NCI-H2171 treated with DMSO at 0.1 percent for 48 hours (cell line): ENCODE measurements around the gene TRHDE.
A peak's percentile ranks its signal among the peaks of the same experiment; 100 is the strongest.

Source experiments
- DNase-seq: peaks from one replicate; lab custom pipeline; 2025; lab: John Stamatoyannopoulos, UW

Gene TRHDE

GRCh38 chr12:72272091-72272661 is at the start of gene TRHDE:
Gene TRHDE (plus strand): TSS chr12:72272370. CDS start chr12:72272644, 274 bp downstream.
- peak; percentile 70 for DNase-seq

DNA sequence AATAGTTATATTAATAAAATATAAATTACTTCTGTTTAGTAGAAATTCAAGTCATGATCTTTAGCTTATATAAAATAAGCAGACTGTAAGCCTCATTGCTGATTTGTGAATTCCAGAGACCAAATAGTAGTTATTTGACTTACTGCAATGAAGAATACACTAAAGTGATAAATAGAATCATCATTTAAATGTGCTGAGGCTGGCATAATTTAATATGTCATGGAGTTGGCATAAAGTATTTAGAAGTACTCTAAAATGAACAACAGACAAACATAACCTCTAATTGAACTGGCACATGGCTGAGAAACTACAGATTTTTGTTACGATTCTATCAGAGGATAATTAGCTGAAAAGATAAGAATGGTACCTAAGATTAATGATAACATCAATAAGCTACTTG is 45.7 kb upstream of the TRHDE start:
- DNase-seq, result no peak

- no peak for DNase-seq
Measured at GRCh38 chr12:72228424-72228823, 43.7 kb upstream of the TRHDE start.

- DNase-seq, result no peak
Measured at GRCh38 chr12:72230589-72230988, 41.6 kb upstream of the TRHDE start.

DNA sequence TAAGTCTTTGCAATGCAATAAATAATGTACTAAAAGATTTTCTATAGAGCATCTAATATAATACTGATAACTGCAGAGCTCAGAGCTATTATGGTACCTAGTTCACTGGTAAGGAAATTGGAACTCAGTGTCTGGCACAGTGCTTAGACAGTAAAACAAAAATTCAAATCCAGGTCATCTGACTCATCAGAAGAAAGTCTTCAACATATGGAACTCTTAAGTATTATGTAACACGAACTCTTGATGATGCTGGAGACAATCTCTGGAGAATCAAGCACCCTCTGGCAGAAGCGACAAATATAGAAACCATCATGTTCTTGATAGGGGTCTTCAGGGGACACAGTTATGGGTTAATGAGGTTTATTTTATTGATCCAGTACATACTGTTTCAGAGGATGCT is 37.3 kb upstream of the TRHDE start:
- DNase-seq, result peak; percentile 89

DNA sequence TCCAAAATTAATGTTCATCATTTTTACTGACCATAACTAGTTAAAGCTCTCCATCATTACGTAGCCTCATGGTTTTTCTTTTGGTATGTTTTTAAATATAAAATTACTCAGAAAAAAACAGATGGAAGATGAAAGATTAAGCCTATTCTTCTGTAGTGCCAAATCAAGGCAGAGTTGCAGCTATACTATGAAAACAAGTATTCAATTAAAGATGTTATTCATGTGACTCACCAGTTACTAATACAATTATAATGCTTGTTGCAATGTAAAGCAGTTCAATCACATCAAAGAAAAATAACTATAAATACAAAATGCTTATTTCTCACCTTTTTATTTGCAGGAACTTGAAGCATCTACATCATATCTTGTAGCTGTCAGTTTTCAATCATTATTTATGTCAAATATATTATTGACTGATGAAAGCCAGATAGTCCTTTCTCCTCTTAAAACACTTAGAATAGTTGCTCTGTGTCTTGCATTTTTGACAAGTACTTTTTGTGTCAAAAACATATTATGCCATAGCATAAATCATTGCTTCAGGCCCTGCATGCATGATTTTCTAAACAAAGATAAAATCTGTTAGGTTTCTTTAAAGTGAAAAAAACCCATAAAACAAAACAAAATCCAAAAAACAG is 36.0 kb upstream of the TRHDE start:
- no peak for DNase-seq

DNA sequence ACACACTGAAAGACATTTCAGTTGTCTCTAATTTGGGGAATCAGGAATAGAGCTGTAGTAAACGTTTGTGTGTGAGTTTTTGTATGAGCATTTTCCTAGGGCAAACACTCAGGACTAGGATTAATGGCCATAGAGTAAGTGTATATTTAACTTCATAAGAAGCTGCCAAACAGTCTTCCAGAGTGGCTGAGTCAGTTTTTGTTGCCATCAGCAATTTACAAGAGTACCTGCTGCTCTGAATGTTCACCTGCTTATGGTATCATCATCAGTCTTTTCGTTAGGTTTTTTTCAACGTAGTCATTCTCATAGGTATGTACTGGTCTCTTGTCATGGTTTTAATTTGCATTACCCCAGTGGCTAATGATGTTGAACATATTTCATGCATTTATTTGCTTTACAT is 30.6 kb upstream of the TRHDE start:
- DNase-seq, result no peak

DNA sequence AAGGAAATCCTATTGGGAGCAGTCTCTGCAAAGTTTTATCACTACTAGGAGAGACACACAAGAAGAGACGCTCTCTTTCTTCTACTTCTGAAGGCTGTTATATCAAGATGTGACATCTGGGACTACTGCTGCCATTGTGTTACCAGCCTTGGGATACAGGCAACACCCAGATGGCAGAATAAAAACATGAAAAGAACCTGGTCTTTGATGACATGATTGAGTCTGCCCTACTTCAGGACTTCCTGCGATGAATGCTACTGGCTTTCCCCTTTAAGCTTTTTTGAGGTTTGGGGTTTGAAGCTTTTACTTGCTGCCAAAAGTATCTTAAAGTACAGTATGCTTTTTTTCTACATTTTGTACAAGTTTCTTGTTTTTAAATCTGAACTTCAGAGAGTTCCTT is 29.2 kb upstream of the TRHDE start:
- DNase-seq, result peak; percentile 34

DNA sequence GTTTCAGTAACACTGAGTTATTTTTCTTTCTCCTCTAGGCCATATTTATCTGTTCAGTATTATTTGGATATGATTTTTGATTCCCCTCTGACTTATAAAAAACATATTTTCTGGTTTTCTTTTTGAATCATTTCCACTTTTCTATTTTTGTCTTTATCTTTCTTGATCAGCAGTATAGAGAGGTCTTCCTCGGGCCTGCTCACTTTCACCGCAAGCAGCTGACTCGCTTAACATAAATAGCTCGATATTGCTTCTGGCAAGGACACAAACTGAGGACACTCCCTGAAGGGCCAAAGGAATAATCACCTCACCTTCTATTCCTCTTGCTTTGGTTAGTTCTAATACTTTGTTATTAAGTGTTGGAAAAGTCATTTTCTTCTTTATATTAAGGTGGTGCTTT is 25.8 kb upstream of the TRHDE start:
- DNase-seq, result no peak

DNA sequence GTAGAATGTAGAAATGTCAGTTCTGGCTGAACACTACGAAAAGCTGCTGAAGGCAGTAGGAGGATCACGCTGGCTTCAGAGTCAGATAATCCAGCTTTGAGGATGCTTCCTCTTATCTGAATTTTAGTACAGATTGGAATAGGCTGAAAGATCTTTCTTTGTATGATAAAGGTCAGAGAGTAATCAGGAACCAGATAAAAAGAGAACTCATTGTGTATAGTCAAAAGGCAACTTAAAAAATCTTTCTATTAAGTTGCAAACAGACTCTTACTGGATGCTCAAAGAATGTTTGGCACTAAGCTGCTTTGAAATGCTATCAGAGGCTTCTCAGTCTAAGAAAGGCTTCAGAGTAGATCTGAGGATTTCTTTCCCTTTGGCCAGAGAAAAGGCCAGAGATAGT is 21.8 kb upstream of the TRHDE start:
- no peak for DNase-seq

- no peak for DNase-seq
Measured at GRCh38 chr12:72256725-72257124, 15.4 kb upstream of the TRHDE start.

- DNase-seq, result peak; percentile 53
Measured at GRCh38 chr12:72261885-72262284, 10.3 kb upstream of the TRHDE start.

DNA sequence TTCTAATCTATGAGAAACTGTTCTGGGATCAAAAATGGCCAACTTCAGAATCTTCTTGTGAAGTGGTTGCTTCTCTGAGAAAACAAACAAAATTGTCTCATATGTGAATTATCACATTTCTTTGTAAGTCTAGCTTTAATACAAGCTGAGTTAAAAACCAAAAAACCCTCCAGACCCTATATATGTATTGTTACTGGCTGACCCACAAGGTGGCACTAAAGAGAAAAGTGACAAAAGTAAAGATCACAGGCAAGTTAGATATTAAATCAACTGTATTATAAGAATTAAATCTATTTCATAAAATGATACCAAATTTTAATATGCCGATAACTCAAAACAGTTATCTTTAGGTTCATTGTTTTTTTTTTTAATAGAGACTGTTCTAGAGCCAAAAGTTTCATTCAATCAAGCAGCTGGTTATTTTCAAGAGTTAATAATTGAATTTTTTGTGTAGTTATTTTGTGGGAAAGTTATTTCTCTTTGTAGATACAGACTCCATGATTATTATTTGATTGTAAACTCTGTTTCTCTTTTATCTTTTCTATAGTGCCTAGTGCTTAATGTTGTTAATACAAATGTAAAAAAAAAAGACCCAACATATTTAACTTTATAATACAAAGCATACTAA is 7.5 kb upstream of the TRHDE start:
- peak; percentile 46 for DNase-seq

GRCh38 chr12:72267974-72268373 is 4.2 kb upstream of the TRHDE start:
- peak; percentile 50 for DNase-seq

DNA sequence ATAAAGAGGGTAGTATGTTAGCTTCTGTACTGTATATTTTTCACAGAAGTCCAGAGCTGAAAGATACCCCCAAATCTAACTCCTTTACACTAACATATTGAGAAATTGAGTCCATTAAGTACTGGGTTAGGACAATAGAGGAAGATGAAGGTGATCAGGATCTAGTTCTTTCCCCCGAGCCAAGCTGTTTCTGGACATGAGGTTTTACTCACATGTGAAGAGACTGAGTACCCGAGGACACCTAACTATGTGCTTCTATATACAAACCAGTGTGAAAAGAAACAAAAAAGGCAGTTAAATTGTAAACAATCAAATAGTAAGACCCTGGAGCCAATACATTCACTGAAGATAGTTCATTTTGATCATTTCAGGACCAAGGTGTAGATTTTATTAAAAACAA is 3.8 kb upstream of the TRHDE start:
- DNase-seq, result no peak

- no peak for DNase-seq
Measured at GRCh38 chr12:72269491-72269890, 2.7 kb upstream of the TRHDE start.

GRCh38 chr12:72270246-72270645 is 1.9 kb upstream of the TRHDE start:
- no peak for DNase-seq

- no peak for DNase-seq
Measured at GRCh38 chr12:72270961-72271360, 1.2 kb upstream of the TRHDE start.

- DNase-seq, result peak; percentile 85
Measured at GRCh38 chr12:72271451-72272090, 599 bp upstream of the TRHDE start.

- DNase-seq, result peak; percentile 68
Measured at GRCh38 chr12:72272731-72273498, 745 bp downstream of the TRHDE start.

DNA sequence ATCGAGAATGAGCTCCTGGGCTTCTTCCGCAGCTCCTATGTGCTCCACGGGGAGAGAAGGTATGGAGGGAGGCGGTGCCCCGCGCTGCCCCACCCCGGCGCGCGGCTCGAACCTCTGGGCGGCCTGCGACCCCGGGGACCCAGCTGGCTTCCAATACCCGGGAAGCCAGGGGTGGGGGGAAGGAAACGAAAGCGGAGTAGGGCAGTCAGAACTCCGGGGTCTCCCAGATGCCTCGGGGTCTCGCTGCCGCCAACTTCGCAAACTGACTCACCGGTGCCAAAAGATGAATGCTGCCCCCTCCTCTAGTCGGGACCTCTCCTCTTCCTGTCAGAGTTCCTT is 1.3 kb downstream of the TRHDE start:
- DNase-seq, result peak; percentile 68

GRCh38 chr12:72273851-72274351 is 1.7 kb downstream of the TRHDE start:
- DNase-seq, result peak; percentile 68
